Tongue (tissue), 2 donors: ENCODE measurements around the gene CASP9. TPM values are rescaled to one million over a fixed set of nuclear protein-coding genes. Genes with fewer than 3 reads are reported as not detected.
A peak's percentile ranks its signal among the peaks of the same experiment; 100 is the strongest.

ENCODE experiments used
- DNase-seq: peaks from one replicate; pipeline ENCODE4 v3.0.0-alpha.2; 2015
- total RNA-seq: library from RNA; depleted of rRNA; stranded (reverse); fragments of >200 nt; gene quantifications from one replicate; pipeline ENCODE4 v1.2.3, GENCODE V29; 2014

CASP9 gene
- 16.8 TPM for total RNA-seq

DNA sequence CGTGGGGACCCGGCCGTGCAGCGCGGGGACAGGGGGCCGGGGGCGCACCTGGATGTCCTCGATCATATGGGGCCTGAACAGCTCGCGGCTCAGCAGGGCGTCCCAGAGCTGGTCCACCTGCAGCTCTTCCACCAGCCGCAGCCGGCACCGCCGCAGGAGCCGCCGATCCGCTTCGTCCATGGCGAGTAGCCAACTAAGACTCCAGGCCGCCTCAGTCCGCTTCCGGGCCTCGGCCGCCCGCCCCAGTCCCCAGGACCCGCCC is at the start of gene CASP9:
Gene CASP9, minus strand, starts transcription at position 195 of the 262 bp plus-strand sequence. Its CDS starts 15 bp downstream, at position 180.
- no peak for DNase-seq

DNA sequence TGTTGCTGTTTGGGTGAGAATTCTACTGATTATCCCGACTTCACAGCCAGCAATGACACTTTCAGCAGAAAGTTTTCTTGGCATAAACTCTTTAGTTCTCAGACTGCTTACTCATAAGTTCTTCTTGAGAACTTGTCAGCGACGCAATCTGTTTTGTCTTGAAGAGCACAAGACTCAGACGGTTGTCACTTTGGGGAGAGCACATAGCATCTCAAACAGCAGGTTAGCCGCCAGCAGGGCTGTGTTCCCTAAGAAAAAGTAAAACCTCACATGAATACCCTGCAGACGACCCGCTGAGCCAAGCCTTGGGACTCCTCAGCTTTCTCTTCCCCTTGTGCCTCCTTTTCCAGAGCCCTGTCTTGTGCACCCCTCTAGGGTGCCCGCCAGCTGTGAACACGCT is 49.5 kb upstream of the CASP9 start:
- DNase-seq: no peak

DNA sequence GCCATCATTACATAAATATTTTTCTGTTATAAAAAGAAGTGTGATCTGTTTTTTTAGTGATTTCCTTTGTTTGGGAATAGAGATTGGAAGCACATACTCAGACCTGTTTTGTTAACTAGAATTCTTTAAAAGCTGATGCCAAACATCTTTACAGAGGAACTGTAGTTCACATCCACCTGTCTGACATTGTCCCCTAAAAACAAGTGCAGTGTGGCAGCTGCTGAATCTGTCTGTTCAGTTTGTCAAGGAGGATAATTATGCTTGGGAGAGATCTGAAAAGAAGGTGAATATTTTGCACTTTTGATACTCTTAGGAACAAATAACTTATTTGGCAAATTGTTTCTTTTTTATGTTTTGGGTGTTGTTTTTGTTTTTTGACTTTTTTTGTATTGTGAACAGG is 47.3 kb upstream of the CASP9 start:
- no peak for DNase-seq

DNA sequence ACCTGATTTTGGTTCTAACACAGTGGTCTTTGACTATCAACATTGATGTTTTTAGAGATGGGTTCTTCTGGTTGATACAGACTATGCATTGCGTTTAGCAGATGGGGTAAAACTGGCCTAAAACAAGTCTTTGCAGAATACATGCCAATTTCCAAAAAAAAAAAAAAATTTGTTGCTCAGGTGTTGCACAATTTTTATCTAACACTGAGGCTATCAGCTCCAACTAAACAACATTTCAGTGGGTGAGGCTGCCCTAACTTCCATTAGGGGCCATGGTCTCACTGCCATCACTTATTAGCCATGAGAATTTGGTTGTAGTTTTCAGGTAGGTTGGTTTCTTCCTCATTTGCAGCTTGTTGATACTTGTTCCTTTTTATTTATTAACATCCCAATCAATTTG is 46.8 kb upstream of the CASP9 start:
- no peak for DNase-seq

DNA sequence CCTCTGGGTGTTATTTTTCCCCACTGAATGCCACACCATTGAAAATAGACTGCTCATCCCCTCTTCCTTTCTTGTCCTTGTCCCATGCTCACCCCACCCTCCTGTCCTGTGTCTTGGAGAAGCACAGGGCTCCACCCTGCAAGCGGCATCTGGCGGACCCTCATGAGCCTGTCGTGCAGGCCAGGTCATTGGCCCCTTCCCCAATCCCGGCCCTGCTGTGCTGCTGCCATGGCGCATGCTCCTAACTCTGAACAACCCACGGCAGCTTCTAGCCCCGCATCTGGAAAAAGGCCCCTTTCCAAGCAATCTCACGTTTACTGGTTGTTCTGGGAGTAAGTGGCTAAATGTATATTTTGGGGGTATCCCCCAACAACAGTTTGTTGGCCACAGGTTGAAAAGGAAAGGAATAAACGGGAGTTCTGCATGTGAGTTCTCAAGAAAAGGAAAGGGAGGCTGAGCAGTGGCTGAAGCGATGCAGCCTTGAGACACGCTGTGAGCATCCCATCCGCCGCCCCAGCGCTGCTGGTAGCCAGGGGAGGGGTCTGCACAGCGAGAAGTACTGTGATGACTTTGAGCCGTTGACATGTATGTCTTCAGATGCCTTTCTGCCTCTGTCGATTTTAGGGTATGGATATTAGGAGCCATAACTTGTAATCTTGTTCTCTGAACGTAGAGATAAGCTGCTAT is 44.5 kb upstream of the CASP9 start:
- no peak for DNase-seq

DNA sequence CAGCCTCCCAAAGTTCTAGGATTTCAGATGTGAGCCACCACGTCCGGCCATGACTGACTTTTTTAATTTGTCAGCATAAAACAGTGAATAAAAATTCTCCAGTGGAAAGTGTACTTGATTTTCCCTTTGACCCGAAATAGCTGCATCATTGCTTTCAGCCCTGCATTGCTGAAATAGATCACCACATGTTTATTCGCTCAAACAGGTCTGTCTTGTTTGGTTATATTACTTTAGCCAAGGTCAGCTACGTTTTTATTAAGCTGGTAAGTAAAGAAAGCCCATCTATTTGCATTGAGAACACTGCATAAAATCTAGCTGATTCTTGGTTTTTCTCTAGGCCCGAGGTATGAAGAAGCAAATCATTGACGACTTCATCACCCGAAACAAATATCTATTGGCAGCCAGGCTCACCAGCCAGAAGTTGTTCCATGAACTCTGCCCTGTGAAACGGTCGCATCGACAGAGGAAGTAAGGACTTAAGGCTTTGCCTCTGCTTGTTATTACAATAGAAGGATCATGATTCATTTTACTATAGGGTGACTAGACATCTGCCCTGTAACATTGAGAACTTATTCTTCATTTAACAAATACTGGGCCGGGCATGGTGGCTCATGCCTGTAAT is 35.3 kb upstream of the CASP9 start:
- DNase-seq: no peak

DNA sequence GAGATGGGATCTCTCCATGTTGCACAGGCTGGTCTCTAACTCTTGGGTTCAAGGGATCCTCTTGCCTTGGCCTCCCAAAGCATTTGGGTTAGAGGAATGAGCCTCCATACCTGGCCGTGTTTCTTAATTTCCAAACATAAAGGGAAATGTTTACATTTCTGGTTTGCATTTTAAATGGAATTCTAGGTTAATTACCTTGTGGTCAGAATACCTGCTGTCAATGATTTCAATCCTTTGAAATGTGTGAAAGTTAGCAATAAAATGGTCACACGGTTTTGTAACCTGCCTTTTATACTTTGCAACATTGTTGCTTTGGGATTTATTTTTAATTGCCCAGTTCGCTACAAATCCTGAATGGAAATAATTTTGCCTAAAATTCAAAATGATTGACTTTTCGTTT is 34.5 kb upstream of the CASP9 start:
- no peak for DNase-seq

DNA sequence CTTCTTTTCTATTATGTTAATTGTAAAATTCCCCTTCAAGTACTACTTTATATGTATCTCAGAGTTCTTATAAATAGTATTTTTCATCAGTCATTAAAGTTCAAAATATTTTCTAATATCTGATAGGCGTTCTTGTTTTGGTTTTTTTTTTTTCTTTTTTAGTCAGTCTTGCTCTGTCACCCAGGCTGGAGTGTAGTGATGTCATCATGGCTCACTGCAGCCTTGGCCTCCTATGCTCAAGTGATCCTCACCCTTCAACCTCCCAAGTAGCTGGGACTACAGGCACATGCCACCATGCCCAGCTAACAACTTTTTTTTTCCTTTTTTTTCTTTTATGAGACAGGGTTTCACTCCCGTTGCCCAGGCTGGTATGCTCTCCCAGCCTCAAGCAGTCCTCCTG is 33.6 kb upstream of the CASP9 start:
- DNase-seq: no peak

DNA sequence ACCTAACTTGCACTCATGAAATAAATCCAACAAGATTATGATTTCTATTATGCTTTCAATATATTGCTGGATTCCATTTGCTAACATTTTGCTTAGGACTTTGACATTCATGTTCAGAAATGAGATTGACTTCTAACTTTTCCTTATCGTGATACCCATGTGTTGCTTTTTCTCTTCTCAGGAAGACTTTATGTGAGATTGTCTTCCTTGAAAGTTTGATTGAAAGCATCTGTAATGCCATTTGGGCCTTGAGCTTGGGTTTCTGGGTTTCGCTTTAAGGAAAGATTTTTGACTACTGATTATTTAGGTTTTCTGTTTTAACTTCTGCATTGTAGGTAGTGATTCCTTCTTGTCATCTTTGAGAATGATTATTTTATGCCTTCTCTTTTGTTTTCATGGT is 33.0 kb upstream of the CASP9 start:
- no peak for DNase-seq

DNA sequence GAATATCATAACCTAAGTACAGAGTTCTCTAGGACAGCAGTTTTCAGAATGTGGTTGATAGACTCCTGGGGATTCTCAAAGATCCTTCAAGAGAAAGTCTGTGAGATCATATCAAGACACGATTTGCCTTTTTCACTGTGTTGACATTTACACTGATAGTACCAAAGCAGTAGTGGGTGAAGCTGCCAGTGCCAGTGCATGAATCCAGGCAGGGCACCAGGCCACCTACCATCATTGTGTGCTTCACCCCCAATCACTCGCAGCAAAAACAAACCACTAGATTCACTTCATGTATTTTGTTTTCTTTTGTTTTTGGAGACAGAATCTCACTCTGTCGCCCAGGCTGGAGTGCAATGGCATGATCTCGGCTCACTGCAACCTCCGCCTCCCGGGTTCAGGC is 26.6 kb upstream of the CASP9 start:
- DNase-seq: no peak

DNA sequence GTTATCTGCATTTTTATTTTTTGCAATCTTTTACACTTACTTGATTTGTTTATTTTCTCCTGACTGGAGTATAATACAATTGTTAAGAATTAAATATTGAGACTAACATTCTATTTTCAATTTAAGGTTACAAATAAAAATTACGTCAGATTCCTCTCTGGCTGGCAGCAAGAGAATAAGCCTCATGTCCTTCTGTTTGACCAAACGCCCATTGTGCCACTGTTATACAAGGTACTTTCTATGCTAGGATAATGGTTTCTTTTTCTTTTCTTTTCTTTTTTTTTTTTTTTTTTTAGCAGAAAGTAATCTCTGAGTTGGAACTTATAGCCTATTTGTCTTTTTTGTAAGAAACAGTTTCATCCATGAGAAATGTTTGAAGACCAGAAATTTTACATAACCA is 22.6 kb upstream of the CASP9 start:
- no peak for DNase-seq

DNA sequence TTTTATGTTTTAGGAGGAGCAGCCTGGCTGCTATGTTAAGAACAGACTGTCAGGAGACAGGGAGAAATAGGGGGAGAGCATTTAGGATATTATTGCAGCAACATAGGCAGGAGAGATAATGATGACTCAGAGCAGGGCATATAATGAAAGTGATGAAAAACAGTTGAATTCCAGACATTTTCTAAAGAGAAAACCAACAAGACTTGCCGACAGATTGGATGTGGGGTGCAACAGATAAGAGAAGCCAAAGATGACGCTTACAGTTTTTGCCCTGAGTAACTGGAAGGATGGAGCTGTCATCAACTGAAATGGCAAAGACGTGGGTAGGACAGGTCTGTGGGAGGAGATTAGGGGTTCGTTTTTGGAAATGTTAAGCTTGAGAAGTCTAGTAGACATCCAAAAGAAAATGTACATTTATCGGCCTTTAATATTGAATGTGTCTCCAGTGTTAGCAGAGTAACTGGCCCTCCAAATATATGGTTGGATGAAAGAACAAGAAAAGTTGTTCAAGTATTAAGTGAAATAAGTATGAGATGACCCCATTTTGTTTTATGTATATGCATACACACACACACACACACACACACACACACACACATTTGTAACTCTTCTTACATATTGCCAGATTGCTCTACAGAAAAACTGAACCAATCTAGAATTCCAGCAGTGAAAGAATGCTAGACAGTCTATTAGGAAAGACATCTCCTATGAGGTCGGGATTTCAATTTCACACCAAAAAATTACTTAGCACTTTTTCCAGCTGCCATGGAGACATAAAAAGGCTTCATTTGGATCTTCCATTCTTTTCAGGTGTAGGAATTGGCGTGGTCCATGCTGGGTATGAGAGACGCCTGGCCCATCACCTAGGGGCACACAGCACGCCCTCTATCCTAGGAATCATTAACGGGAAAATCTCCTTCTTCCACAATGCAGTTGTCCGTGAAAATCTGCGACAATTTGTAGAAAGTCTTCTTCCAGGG is 19.9 kb upstream of the CASP9 start:
- no peak for DNase-seq

DNA sequence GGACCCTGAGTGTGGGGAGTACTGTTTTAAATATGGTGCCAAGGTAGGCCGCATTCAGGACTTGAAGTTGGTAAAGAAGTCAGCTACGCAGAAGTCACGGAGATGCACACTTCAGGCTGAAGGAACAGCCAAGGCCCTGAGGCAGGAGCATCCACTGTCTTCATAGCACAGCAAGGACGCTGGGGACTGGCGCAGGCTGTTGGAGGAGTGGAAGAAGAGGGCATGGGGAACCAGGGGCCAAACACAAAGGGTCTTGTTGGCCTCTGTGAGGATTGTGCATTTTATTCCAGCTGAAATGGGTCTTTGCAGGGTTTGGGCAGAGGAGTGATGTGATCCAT is 19.2 kb upstream of the CASP9 start:
- no peak for DNase-seq

DNA sequence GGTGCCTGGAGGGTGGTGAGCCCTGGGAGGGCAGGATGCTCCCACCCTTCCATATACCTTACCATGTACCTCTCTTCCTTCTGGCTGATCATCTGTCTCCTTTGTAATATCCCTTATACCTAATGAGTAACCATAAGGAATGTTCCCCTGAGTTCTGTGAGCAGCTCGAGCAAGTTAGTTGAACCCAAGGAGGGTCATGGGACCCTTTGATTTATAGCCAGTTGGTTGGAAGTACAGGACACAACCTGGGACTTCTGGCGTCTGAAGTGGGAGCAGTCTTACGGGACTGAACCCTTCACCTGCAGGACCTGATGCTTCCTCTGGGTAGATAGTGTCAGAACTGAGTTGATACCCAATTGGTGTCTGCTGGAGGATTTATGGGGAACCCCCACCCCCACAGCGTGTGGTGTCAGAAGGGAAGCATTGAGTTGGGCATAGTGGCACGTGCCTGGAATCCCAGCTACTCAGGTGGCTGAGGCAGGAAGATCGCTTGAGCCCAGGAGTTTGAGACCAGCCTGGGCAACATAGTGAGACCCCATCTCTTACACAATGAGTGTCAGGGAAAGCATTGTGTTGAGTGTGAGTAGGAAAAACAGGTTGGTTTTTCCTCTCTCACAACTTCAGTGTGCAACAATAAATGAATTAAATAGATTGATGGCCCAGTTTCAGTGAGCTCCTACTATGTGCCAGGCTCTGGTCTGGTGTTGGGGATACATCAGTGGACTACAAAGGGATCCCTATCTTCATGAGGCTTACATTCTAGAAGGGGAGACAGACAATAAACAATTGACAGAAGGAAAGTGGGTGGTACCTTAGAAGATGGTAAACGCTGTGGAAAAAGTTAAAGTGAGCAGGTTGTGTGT is 18.6 kb upstream of the CASP9 start:
- DNase-seq: no peak

DNA sequence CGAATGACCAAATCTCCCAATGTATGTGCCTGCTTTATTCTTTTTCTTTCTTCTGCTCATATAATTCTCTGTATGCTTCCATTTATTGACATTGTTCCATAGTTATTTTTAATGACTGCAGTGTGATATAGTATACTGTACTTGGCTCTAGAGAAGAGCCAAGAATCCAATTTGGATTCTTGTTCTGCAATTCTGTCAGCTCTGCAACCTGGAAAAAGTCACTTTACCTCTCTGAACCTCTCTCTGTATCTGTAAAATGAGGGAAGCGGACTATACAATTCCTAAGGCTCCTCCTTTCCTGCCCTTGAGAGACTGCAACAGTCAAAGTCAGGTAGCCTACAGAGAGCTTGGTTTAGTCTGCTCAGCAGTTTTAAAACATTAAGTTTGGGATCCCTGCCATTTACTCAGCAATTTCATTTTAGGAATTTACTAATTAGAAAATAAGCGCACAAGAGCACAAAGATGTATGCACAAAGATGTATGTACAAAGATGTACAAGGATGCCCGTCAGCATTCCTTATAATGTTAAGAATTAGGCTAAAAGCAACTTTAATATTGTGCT is 17.3 kb upstream of the CASP9 start:
- DNase-seq: no peak

DNA sequence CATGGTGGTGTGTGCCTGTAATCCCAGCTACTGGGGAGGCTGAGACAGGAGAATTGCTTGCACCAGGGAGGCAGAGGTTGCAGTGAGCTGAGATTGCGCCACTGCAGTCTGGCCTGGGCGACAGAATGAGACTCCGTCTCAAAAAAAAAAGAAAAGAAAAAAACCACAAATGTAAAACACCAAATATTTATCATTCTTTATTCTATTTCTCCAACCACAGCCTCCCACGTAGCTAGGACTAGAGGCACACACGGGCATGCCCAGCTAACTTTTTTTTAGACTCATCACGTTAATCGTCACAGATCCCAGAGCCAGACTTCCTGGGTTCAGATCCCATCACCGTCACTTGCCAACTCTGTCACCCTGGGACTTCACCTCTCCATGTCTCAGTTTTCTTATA is 16.2 kb upstream of the CASP9 start:
- no peak for DNase-seq

DNA sequence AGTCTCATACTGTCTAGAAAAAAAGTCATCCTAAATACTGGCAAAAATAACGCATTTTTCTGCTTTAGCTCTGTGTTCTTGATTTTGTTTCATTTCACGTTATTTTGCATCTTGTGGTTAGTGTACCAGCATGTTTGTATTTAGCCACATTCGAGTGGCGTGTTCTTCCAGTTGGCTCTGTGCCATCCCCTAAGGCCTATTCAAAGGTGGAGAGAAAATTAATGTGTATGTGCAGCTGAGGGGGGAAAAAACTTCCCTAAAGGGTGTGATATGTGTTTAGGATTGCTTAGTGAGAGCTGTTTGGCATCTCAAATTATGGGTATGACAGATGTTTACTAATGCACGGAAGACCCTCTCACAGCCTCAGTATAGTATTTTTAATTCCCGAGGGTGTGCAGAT is 14.8 kb upstream of the CASP9 start:
- no peak for DNase-seq

DNA sequence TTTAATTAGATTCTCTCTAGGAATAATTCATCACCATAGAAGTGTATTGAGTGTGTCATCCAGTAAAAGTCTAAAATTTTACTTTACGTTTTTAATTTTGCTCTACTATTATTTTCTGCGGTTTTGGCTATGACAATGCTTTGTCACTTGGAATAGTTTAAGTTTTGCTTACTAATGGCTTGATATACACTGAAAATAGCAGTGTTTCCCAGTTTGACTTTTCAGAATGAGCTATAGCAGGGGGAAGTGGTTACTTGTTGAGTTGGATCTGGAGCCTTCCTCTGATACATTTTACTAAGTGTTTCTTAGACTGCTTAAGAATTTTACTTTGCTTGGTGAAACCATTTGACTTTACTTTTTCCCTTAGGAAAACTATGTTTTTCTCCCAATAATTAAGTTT is 7.7 kb upstream of the CASP9 start:
- DNase-seq: no peak

DNA sequence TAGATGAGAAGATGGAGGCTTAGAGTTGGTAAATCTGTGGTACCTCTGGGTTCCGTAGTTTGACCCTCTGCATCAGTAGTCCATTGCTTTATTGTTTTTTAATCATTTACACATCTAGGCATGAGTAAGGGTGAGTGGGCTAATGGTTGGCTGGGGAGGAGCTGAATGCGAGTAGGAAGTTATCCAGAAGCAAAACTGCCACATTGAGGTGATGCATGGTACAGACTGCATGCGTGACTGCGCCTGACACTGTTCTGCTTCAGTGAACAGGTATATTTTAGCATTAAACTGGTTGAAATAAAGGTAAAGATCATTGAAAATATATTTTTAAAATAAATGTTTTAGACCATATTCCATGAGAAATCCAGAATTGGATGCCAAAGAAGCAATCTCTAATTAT is 7.0 kb upstream of the CASP9 start:
- no peak for DNase-seq

DNA sequence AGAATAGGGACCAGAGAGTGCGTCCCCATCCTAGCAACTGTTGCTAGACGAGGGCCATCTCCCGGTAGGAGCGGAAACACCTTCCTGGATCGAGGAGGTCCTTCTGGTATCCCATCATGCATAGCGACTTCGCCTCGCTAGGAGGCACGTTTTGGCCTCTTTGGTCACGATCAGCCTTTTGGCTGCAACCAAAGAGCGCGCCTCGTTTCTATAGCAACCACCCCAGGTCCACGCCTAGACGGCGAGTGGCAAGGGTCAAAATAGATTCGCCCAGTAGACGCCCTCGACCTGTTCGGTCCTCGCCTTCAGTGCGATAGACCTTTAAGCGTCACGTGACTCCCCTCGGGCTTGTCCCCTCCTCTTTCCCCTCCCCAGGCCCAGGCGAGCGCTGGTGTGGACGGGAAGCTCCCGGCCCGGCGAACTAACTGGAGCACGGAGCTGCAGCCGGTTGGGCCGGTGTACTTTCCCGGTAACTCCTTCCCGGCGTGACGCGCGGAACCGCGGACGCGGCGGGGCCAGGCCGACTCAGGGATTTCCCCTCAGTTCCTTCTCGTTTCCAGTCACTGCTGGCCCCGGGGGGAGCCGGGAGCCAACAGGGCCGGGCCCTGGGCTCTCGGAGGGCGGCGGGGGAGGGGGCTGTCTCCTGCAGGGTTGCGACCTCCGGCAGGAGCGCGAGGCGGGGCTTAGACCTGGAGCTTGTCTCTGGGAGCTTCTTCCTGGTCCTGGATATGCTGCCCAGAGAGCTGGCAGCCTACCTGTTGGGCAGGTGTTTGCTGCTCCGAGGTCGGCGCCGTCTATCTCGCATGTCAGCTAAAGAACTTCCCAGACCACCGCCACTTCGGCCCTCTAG is 2.7 kb upstream of the CASP9 start, which contains the start of gene DNAJC16:
Gene DNAJC16, plus strand, starts transcription at position 359 of the 850 bp plus-strand sequence. CDS start 2,258 bp downstream, outside the sequence.
- DNase-seq: peak; percentile 100

DNA sequence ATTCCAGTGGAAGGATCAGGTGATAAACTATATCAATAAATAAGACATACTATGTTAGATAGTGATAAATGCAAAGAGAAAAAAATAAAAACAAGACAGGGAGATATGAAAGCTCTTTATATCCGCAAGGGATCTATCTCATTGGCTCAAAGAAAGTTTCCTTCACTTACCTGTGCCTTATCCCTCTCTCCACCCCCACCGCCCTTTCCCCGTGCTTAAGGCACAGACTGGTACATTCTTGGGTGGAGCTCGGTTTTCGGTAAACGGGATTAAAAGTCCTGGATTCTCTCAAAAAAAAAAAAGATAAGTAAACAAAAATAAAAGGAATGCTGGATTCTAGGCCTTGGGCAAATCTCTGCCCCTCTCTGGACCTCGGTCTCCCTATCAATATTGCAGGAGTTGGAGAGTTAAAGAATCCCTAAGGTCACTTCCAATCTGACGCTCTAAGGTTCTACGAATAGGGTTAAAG is 2.0 kb upstream of the CASP9 start:
- no peak for DNase-seq
